GM19324 (cell line): ENCODE results near the gene ACTL8.
"Not testable (repeated sequence)": the region's sequence is repeated elsewhere in the genome, so short reads cannot be mapped to it uniquely, and the experiment has no call there.

Source experiments
- ATAC-seq: cut with Tn5 transposase; IDR thresholded peaks from one replicate; pipeline ENCODE4 v1.9.1; 2021; ENCODE audit warnings: mild to moderate bottlenecking, moderate library complexity; ENCODE audit not compliant: unreplicated experiment, low FRiP score

ACTL8 gene

GRCh38 chr1:17734609-17735008, 20.5 kb upstream of the ACTL8 start:
- ATAC-seq, result no peak

DNA sequence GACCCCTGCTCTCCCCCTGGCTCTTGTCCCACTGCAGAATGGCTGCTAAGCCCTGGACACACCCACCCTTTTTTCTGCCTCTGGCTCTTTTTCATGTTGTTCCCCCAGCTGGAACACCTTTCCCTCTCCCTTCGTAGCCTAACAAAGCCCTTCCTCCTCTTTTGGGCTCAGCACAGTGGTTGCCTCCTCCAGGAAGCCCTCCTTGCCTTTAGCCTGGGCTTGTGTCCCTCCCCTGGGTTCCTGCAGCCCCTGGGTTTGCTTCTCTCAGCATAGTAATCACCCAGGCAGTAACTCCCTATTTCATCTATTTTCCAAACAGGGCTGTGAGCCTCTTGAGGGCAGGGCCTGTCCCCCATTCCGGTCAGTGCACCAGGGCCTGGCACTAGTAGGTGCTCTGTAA, 19.8 kb upstream of the ACTL8 start:
- ATAC-seq, result no peak

DNA sequence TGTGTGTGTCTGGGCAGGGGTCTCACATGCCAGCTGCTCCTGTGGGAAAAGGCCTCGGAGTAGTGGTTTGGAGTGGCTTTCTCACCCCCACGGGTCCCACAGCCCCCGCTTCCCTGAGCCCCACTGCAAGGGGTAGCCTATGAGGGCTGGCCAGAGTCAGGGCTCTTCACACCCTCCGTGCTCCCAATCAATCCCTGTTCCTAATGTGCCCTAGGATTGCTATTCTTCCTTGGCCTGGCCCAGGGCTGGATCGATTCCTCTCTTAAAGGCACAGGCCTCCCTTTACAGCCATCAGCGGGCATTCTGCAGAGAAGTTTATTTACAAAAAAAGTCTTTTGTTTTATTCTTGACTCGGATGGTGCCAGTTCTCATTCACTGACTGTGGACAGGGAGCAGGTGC, 19.3 kb upstream of the ACTL8 start:
- ATAC-seq, result no peak

DNA sequence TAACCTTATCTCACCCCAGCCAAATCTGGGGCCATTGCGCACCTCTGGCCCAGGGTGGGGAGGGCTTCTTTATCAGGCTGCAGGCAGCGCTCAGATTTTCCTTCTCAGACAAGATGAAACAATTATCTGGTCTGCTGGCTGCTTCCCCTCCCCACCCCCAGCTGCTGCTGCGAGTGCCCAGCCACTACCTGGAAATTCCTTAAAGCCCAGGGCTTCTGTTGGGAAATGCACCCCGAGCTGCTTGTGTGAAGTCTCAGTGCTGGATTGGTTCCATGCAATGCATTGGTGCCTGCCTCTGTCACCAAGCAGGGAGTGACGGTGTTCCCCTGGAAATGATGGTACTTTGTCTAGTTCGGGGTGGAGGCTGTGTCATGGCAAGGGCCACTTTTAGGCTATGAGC, 18.5 kb upstream of the ACTL8 start:
- no peak for ATAC-seq

- no peak for ATAC-seq
Observed at GRCh38 chr1:17739050-17739449, 16.1 kb upstream of the ACTL8 start.

- ATAC-seq, result no peak
Observed at GRCh38 chr1:17741052-17741451, 14.1 kb upstream of the ACTL8 start.

DNA sequence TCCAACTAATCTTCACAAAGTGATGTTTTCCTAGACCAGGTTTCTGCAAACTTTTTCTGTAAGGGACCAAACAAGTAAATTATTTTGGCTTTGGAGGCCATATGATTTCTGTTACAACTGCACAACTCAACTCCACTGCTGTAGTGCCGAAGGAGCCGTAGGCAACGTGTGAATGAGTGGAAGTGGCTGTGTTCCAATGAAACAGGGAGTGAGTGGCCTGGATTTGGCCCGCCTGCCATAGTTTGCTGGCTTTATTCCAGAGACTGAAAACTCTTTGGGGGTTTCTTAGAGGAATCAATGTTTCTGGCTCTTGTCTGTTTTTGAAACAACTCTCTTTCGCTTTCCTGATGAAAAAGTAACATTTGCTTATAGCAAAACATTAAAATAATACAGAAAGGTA, 12.6 kb upstream of the ACTL8 start:
- ATAC-seq, result no peak

GRCh38 chr1:17743008-17743647, 12.0 kb upstream of the ACTL8 start:
- no peak for ATAC-seq

DNA sequence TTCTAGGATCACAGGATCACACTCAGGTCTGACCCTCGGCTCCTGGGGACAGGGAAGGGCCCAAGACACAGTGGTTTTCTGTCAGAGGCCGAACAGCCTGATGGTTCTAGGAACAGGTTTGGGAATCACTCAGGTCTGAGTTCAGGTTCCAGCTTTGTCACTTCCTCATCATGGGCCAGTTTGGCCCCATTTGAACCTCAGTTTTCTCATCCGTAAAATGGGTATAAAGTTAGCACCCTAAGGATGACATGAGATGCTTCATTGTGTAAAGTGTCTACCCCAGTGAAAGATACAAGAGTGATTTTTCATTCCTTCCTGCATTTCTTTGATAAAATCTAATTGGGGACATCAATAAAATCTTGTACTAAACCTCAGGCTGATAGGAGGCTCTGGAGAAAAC, 11.2 kb upstream of the ACTL8 start:
- no peak for ATAC-seq

GRCh38 chr1:17744666-17745478, 10.3 kb upstream of the ACTL8 start:
- no peak for ATAC-seq

DNA sequence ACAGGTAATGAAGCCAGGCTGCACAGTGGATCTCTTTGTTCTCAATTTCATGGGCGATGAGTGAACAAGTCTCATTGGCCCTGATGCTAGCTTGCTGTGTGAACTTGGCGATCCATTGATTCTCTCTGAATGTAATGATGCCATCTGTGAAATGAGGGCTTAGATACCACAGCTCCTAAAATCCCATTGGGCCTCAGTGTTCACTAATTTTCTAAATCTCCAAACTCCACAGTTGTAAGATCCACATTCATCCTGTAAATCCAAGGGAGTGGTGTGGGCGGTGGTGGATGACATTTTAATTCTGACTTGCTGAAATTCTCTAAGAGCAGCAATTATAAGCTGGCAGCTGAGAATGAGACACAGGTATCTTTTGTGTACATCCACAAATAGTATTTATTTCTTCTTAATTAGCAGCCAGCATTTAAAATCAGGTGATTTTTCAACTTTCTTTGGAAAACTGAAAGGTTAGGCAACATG, 9.6 kb upstream of the ACTL8 start:
- ATAC-seq, result no peak

DNA sequence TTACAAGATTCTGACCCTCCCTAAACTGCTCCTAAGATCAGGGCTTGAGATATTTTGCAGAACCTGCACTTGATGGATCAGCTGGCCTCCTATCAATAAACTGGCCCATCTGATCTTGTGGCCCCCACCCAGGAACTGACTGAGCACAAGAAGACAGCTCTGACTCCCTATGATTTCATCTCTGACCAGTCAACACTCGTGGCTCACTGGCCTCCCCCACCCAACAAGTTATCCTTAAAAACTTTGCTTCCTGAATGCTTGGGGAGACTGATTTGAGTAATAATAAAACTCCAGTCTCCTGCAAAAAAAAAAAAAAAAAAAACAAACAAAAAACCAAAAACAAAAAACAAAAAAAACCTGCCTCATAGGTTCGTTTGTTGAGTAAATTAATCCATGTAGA, 8.9 kb upstream of the ACTL8 start:
- ATAC-seq, result not testable (repeated sequence)

DNA sequence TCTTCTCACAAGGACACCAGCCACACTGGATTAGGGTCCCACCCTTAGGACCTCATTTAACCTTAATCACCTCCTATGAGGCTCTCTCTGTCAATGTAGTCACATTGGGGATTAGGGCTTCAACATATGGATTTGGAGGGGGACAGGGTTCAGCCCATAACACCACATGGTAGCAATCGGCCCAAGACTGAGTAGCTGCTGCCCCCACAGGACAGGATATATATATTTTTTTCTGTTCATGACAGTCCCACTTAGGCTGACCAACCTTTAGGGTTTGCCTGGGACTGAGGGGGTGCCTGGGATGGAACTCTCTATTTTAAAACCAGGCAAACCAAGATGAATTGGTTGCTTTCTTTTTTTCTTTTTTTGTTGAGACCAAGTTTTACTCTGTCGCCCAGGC, 8.2 kb upstream of the ACTL8 start:
- no peak for ATAC-seq

GRCh38 chr1:17750333-17750732, 4.8 kb upstream of the ACTL8 start:
- ATAC-seq, result no peak

- no peak for ATAC-seq
Observed at GRCh38 chr1:17752356-17752755, 2.8 kb upstream of the ACTL8 start.

DNA sequence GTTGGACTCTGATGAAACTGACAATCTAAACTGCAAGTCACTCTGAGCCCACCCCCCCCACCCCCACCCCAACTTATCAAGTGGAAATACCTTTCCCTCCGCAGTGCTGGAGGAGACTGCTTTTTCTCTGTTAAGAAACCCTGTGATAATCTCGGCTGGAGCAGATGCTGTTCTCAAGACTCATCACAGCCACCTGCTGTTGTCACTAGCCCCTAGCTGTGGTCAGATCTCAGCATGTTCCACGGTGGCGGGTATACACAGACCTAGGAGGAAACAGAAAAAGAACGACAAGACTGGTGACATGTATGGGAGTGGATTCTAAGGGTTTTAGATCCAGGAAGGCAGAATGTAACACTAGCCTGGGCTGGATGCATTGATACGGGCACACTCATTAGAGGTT, 2.3 kb downstream of the ACTL8 start:
- ATAC-seq, result no peak

- ATAC-seq, result no peak
Observed at GRCh38 chr1:17759114-17759513, 4.0 kb downstream of the ACTL8 start.

DNA sequence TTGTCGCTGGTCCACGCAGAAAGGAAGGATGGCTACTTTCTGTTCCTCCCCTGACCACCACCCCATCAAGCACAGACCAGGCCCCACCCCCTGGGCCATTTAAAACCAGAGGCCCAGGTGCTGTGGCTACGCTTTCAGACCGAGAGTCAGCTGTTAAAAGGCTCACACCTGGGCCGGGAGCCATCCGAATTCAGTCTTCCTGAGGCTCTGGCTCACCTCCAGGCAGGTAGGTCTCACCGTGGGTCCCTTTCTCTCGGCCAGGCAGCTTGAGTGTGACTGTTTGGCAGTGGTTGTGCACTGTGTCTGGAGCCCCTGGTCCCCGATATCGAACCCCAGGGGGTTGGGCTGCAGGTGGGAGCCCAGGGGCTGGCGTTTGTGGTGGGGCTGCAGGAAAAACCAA, 7.2 kb downstream of the ACTL8 start:
- no peak for ATAC-seq

DNA sequence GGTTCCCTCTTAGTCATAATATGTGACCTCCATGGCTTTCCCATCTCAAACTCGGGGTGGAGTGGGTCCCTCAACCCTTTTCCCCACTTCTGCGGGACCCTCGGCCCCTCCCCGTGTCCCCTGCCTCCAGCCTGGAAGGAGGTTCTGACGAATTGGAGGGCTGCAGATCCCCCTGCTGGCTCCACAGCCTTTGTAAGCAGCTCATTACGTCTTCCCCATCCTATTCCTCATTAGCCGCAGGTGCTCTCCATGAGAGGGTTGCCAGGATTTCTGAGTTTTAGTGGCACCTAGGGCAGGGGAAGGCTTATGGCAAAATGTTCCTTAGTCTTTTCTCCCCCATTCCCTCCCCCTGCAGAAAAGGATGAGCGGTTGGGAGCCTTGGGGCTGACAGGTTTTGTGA, 8.3 kb downstream of the ACTL8 start:
- no peak for ATAC-seq

DNA sequence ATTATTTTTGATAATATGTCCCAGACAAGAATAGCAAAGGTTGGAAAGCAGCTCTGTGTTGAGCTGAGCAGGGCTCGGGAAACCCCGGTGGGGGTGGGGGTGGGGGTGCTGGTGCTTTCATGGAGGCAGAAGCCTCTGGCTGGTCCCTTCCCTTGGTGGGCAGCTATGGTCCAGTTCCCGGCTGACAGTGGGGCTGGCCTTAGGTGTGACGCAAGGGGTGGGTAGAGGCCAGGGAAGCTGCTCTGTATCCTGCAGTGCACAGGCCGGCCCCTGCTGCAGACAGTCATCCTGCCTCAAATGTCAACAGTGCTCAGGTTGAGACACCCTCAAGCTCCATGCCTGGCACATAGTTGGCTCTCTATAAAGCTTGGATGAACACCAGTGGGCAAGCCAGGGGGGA, 8.9 kb downstream of the ACTL8 start:
- no peak for ATAC-seq

- no peak for ATAC-seq
Observed at GRCh38 chr1:17764591-17764990, 9.5 kb downstream of the ACTL8 start.
